Stimulated activated CD4-positive, alpha-beta T cell treated with anti-CD3 and anti-CD28 coated beads, TNF-alpha, amount 100 ng/mL, for 48 hours (primary cell): Measurements from ENCODE around the gene COL26A1.
"Not testable (repeated sequence)": the region's sequence is repeated elsewhere in the genome, so short reads cannot be mapped to it uniquely, and the experiment has no call there.

Experiments
- DNase-seq, 3 donors: peaks; one replicate each; pipeline ENCODE4 v3.0.0-alpha.2; 2020; ENCODE audit warnings: low read depth in 3 of 3

Gene COL26A1

GRCh38 chr7:101598422-101598985 lies 235.8 kb downstream of the COL26A1 start:
- DNase-seq, result no peak

GRCh38 chr7:101598986-101599771 lies 236.5 kb downstream of the COL26A1 start:
- no peak for DNase-seq

DNA sequence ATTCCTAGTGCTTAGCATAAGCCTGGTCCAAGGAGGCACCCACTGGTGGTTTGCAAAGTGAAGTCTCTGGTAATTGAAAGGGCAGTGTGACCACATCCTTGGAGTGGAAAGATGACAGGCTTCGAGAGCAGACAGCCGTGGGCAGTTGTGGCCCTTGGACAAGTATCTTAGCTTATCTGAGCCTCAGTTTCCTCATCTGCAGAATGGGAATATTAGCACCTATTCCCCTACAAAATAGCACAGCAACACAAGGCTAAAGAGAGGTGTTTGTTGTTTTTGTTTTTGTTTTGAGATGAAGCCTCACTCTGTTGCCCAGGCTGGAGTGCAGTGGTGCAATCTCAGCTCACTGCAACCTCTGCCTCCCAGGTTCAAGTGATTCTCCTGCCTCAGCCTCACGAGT lies 237.1 kb downstream of the COL26A1 start:
- DNase-seq, result no peak

GRCh38 chr7:101602082-101602481 lies 239.4 kb downstream of the COL26A1 start:
- no peak for DNase-seq

DNA sequence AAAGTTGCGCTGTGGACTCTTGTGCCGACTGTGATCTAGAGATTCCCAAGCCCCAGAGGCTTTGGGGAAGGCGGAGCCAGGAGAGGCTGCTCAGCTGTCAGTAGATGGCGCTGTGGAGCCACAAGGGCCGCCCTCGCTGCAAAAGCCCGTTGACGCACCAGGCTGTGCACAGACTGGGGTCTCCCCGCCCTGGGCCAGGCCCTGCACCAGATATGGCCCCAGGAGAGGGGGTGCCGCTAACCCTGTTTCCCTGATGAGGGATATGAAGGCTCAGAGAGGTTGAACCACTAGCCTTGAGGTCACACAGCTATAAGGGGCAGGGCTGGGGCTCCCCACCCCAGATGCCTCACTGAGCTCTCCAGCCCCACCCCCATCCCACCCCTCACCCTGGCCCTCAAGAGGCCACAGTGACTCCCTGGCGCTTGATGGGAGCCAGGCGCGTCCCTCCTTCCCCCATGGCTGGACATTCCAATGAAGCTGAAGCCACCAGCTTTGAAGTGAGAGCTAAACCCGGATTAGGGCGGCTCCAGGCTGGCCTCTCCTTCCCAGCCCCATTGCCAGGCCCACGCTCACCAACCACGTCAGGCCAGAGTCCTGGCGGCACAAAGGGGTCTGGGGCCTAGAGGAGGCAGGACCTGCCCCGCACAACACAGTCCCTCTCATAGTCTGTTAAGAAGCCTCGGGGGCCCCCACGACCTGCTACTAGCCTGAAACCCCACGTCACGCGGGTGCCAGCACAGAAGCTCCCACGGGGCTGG lies 240.0 kb downstream of the COL26A1 start:
- DNase-seq, result peak; percentile 45 to 69 (median 64)

DNA sequence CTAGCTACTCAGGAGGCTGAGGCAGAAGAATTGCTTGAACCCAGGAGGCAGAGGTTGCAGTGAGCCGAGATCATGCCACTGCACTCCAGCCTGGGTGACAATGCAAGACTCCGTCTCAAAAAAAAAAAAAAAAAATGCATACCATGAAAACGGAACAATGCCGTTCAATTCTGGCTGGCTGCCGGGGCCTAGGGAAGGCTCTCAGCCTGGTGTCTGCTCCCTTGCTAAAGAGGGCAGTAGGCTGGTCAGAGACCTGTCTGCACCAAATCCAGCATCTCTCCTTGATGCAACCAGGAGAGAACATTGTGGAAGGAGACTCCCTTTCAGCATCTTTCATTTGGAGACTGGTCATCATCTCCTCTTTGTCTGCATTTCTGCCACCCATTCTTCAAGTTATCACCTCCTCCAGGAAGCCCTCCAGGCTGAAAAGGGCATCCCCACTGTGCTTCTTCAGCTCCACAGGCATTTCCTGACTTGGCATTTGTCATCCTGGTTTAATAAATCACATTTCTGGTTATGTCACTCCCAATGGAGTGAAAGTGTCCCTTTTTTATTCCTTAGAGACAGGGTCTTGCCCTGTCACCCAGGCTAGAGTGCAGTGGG lies 241.8 kb downstream of the COL26A1 start:
- no peak for DNase-seq

DNA sequence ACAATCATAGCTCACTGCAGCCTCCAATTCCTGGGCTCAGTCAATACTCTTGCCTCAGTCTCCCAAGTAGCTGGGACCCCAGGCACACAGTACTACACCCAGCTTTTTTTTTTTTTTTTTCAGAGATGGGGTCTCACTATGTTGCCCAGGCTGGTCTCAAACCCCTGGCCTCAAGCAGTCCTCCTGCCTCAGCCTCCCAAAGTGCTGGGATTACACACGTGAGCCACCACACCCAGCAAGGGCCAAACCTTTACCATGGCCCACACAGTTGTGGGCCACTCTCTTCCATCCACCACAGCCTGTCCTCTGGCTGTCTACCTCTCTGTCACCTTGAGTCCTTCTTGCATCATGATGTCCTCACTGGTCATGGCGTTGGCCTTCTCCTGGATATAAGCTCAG lies 242.3 kb downstream of the COL26A1 start:
- DNase-seq, result not testable (repeated sequence)

DNA sequence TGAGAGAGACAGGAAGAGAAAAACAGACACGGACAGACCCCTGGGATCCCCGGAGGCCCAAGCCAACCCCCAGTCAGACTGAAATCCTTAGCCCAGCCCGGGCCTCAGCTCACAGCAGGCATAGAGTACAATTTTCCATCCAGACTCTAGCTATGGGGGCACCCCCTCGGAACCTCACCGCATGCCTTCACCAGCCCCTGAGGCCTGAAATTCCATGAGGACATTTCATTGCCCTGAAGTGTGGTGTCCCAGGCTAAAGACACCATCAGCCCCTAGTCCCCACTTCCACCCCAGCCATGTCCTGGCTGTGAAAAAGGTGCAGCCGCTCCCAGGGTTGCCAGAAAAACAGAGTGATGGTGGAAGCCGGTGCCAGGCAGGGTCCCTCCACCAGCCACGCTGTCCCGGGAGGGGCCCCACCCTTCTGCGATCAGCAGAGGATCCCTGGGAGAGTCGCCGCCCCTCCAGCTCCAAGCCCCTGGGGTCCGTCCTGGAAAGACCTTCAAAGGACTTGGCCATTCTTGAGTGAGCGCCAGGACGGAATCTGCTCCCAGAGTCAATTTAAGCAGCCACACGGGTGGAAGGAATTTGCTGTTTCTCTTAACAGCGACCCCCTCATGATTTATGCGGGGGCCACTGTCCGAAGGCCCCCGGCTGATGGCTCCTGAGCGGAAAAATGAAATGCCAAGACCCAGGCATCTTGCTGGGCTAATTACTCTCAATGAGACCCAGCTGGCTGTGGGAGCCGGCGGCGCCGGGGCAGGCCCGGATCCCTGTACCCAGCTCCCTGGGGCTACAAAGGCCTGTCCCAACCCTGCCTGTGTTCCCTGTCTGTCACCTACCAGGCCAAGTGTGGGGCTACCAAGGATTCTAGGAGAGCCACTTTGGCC lies 243.2 kb downstream of the COL26A1 start:
- no peak for DNase-seq

DNA sequence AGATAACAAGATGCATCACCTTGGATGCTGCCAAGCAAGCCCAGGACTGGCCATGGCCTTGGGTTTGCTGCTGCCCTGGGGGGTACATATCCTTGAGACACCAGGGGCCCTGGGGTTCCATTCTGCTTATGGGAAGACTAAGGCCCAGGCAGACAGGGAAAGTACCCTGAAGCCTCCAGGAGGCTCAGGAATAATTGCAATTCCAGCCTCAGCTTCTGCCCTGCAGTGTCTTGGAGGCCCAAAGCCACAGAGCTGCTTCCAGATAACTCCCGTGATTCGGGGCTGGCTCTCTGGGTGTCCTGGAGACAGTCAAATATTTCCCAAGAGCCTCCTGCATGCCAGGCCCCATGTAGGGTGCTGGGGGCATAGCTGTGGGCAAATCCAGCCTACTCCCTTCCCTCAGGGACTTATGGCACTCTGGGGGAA lies 243.8 kb downstream of the COL26A1 start:
- no peak for DNase-seq
